GM19035 (cell line): ENCODE data around the gene NXPH1.

Experiments used
- ATAC-seq: cut with Tn5 transposase; IDR thresholded peaks from one replicate; pipeline ENCODE4 v1.9.1; 2021; ENCODE audit not compliant: unreplicated experiment

The NXPH1 gene

GRCh38 chr7:8435590-8436545, 2.5 kb downstream of the NXPH1 start:
- no peak for ATAC-seq

- ATAC-seq: peak; percentile 70
These were observed 3.6 kb downstream of the NXPH1 start for GRCh38 chr7:8436965-8437364.

- ATAC-seq: no peak
These were observed 4.2 kb downstream of the NXPH1 start for GRCh38 chr7:8437606-8438005.

GRCh38 chr7:8440670-8441069, 7.3 kb downstream of the NXPH1 start:
- no peak for ATAC-seq

DNA sequence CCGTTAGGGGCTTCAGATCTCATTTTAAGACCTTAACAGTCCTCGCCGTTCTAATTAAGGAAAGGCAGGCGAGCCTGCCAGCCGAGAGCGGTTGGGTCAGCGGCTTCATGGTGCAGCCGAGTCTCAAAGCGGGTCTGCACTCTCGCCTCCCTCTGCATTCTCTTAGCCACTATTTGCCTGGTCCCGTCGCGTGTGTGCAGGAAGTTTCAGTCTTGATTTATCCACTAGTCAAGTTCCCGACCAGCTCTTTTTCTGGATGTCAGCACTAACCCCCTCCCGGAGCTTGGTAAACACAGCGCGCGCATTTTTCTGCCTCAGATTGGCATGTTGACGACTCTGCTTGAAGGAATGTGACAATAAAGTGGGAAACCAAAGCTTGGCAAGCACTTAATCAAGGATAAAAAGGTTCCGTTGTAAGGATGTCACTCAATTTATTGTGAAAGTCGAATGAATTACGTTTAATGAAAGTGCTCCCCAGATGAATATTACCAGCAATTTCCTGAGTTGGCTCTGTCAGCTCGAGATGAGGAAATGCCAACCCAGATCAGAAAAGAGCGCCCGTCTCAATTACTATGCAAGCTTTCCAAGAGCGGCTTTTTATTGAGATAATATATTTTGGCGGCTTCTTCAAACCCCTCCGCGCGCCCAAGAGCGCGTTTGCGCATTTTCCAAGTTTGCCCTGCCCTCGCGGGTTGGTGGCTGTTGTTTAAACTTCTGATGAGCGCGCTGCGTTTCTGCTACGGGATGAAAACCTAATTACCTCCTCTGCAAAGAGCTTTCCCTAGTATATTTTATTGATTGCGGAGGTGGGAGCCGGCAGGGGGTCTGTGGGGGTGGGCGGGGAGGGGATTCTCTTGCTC, 7.9 kb downstream of the NXPH1 start:
- ATAC-seq: no peak

DNA sequence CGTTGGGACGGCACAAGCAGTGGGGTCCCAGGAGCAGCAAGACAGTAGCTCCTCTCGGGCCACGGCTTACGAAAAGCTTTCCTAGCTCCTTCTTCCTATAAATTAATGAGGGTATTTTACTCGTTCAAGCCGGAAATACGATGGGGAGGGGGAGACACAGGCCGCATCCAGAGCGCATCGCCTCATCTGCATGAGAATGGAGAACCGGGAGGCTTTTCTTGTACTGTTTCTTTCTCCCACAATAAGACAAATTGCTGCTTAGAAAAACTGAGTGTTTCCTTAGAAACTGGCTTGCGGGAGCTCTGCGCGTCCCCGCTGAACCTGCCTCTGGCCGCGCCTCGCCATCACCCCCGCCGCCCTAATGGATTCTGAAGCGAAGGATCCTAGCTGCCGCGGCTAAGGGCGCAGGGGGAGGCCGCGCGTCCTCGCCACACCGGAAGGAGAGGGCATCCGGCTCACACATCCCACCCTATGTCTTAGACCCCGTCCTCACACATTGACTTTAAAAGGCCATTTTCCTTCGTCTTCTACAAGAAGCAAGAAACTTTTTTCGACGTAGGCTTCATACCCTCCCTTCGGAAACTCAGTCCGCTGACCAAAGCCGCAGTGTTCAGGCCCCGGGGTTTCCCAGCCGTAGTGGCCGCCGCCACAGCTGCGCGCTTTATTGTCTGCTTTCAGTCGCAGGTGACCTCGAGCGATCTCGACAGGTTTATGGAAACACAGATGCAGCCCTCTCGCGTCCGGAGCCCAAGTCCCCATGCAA, 8.8 kb downstream of the NXPH1 start:
- ATAC-seq: no peak

DNA sequence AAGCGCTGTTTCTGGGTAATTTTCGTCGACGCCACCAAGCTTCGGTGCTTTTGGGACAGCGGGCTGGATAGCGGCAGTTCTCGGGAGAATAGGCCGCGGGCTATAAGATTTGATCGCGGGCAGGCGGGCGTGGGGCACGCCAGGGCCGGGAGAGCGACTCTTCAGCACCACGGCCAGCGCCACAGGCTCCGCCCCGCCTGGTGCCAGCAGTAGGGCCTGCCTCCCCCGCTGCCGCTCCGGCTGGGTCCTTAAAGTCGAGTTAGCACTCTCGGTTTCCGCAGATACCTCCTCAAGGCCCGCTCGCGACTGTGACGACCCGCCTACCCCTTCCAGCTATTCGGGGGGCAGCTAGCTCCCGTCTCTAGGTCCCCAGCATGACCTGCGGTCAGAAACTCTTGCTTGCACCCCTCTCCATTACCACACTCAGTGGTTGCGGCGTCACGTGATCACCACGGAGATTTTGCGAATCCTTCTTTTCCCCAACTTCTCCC, 9.4 kb downstream of the NXPH1 start:
- no peak for ATAC-seq

GRCh38 chr7:8443576-8444467, 10.4 kb downstream of the NXPH1 start:
- ATAC-seq: peak; percentile 49

- no peak for ATAC-seq
These were observed 11.0 kb downstream of the NXPH1 start for GRCh38 chr7:8444468-8444769.

- ATAC-seq: no peak
These were observed 20.1 kb downstream of the NXPH1 start for GRCh38 chr7:8453535-8453934.

DNA sequence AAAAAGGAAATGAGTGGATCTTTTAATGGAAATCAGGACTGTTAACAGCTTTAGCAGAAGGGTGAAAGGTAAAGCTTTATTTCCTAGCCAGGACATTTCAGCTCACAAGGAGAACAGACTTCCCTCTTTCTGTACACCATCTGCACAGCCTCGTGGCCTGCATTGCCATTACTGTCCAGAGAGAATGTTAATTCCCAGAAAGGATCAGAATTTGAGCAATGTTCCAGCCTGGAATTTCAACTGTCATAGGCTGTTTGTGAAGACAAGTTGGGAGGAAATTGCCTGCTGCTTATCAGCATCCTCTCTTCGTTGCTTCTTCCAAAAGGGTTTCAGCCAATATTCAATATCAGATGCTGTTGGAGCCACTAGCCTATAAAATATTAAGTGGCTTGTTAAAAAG, 22.0 kb downstream of the NXPH1 start:
- ATAC-seq: no peak

DNA sequence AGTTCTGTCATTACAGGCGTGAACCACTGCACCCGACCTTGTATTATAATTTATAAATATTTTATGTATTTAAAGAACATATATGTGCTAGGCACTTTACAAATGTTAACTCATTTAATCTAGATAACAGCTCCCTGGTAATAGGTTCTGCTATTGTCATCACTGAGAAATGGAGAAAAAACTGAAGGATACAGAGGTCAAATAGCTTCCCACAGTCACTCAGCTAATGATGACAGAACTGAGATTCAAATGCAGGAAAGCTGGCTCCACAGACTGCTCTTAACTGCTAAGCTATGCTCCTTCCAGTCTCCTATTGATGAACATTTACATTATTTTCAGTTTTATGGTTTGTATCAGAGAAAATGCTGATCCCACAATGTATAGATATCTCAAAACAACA, 28.9 kb downstream of the NXPH1 start:
- ATAC-seq: no peak

DNA sequence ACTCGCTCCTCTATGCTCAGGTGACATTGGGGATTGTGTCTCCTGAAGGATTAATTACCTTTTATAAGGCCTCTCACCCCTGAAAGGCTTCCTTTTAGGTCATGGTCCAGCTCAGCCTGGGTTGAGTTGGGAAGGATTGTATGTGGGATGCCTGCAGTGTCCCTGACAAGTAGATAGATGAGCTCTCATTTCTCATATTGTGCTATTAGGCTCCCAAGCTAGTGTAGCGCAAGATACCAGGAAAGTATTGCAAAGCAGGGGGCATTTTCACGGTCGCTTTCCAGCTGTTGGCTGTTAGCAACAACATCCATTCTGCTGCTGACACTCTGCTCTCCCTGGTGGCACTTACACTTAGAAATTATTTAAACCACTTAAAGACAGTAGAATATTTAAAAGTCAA, 31.9 kb downstream of the NXPH1 start:
- no peak for ATAC-seq

GRCh38 chr7:8480527-8480926, 47.1 kb downstream of the NXPH1 start:
- ATAC-seq: no peak

DNA sequence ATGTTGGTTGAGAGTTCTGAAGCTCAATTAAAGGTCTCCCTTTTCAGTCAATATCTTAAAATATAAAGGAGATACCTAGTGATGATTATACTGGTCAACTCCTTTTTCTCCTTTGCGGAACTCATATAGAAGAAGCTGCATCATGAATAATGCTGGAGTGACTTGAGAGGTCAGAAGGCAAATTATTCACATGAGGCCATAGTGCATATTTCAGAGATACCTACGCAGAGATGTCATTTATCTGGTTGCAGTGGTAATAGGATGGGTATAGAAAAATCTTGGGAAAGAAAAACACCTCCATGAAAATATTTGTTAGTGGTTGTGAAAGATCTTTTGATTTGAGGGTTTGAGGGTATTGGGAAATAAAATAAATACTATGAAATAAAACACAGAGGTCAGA, 47.7 kb downstream of the NXPH1 start:
- ATAC-seq: no peak

DNA sequence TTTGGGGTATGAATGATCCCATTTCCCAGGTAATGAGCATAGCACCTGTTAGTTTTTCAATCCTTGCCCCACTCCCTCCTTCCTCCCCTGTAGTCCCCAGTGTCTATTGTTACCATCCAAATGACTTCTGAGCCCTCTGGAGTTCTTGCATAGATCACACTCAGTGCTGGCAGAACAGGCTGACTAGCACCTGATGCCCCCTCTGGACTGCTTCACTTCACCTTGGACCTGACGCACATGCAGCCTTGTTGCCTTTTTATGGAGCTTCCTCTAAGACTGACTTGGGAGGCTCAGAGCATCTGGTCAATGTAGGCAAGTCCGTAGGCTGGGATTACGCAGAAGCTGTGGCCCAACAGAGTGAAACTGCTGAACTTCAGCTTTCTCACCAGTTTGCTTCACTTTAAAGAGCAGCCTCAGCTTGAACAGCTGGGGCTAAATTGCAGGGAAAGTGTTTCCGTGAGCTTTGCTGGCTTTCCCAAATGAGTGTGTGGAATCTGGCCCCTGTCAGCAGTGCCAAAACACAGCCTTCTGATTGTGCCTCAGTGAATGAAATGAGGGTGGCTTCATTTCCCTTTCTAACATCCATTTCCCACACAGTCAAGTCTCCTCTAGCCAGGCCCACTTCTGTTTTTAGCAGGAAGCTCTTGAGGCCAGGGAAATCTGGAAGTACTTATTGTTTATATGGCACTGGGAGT, 48.5 kb downstream of the NXPH1 start:
- ATAC-seq: no peak

DNA sequence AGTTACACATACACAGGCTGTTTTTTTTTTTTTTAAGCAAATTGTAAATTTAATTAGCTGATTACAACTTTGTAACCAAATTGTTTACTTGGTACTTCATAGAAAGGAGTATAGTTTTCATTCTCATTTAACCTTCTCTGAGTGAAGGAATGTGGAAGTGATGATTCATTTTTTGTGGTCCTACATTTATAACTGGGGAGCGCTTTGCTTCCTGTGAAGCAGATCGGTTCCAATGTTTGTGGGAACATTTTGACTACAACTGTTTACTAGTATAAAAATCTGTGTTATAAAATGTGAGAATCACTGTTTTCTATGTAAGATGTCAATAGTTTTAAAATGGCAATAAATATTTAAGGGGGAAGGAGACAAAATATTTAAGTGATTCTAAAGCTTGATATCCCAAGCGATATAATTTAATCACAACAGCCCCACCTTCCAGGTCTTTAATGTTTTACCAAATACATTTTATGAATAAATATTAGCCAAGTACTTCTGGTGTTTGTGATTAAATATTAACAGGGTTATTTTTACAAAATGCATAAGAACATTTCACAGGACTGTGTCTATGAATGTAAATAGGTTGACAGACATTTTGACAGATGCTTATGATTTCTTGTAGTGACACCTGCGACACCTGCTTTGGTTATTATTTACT, 57.1 kb downstream of the NXPH1 start:
- ATAC-seq: no peak

DNA sequence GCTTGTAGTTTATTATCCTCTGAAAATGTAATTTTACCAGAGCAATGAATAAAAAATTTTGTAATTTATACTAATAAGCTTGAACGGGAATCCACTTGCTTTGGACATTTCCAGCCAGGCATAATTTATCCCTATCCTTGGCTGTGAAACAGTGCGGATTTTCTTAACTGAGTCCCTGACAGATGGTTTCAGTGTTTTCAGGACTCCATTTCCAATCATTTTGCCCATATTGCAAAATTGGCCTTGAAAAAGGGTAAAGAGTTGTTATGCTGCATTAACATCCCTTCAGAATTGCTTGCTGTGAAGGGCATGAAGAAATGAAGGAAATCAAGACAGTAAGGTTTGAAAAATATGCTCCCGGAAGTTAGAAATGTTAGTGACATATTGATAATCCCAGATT, 57.7 kb downstream of the NXPH1 start:
- no peak for ATAC-seq
